Measurements from ENCODE around the gene SELPLG. TPM values are rescaled to one million over a fixed set of nuclear protein-coding genes. Genes with fewer than 3 reads are reported as not detected.
"Not testable (repeated sequence)": the region's sequence is repeated elsewhere in the genome, so short reads cannot be mapped to it uniquely, and the experiment has no call there.

The SELPLG gene
- total RNA-seq, 1 experiment from 2014 or later = not detected

- no peak for DNase-seq (ENCODE audit: low spot score)
Observed at GRCh38 chr12:108592033-108592909, 41.4 kb downstream of the SELPLG start.

DNA sequence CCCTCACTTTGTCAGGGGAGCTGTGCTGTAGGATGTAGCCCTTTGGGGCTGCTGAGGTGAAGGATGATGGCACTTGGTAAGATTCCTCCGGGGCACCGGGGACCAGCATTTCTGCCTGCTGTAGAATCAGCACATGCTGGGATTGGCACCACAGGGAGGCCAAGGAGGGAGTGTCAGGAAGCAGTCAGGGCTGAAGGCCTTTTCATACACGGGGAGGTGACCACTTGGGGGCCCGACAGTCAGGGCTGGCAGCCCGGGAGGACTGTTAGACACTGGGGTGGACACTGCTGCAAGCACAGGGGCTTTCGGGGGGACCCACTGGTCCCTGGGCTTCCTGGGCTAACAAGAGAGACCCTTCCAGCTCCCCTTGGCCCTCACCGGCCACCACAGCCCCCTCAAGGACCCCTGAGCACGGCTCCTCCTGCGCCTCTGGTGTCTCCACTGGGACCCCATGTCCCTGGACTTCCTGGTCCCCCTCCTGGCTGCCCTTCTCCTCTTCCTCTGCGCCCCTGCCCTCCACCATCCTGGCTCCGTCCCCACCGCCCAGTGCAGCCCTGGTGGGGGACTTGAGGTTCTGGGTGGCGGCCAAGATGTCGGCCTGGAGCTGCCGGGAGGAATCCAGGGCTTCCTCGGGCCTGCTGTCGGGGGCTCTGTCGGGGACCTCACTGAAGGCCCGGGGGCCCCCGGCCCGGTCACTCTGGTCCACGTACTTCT is 42.3 kb downstream of the SELPLG start:
- DNase-seq (ENCODE audit: low spot score) = no peak

- not testable (repeated sequence) for DNase-seq (ENCODE audit: low spot score)
Observed at GRCh38 chr12:108590463-108590862, 43.2 kb downstream of the SELPLG start.

DNA sequence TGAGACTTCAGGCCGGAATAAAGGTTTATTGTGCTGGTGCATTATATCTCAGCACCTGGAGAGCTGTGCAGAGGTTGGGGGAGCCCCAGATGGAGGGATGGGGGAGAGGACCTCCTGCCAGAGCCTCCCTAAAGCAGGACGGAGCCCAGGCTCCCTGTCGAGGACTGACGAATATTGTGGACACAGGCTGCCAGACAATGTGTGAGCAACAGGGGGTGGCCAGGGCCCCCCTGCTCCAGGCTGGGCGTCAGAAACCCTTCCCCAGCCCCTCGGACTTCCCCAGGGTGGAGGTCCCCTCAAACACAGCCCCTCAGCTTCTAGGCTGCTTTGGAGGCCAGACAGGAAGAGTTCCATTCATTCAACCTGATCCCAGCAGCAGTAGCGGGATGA is 43.9 kb downstream of the SELPLG start:
- DNase-seq (ENCODE audit: low spot score) = no peak

GRCh38 chr12:108589028-108589839 is 44.5 kb downstream of the SELPLG start:
- no peak for DNase-seq (ENCODE audit: low spot score)

DNA sequence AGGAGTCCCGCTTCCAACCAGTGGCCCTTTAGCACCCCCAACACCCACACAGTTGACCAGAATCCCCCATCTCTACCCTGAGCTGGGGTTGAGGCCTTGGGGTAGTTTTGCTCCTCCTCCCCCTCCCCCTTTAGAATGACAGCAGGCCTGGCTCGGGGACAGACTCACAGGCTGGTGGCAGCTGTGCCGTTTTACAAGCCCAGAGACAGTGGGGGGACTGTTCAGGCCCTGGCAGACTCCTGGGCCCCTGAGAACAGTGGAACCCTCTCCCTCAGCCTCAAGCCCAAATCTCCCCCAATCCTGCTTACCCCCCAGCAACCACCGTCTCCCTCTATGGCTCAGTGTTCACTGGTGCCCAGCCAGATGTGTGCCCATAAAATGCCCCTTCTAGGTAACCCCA is 45.9 kb downstream of the SELPLG start:
- DNase-seq (ENCODE audit: low spot score) = no peak

DNA sequence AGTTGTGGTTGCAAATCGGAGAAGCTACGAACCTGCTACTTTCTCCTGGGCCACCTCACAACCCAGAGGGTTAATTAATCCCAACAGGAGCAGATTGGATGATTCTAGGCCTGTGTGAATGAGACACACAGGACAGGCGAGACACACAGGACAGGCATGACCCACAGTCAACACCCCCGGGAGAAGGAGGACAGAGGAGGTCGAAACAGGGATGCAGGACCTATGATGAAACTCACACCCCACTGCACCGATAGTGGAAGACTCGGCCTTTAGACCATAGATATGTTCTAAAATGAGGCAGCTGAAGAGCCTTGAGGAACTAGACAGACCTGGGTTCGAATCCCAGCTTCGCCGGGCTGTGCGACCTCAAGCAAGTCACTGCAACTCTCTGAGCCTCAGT is 47.4 kb downstream of the SELPLG start:
- no peak for DNase-seq (ENCODE audit: low spot score)

DNA sequence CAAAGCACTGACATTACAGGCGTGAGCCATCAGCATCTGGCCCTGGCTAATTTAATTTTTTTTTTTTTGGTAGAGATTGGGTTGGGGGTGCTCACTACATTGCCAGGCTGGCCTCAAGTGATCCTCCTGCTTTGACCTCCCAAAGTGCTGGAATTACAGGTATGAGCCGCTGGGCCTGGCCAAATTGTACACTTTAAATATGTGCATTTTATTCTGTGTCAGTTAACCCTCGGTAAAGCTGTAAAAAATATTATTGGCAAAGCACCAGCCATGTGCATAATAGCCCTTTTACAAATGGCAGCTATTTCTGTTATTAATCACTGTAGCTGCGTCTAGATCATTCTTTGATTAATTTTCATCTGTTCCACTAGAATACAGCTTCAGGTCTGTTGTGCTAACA is 47.8 kb downstream of the SELPLG start:
- DNase-seq (ENCODE audit: low spot score) = no peak

- no peak for DNase-seq (ENCODE audit: low spot score)
Observed at GRCh38 chr12:108584456-108585065, 49.1 kb downstream of the SELPLG start.

GRCh38 chr12:108583991-108584390 is 49.7 kb downstream of the SELPLG start:
- DNase-seq (ENCODE audit: low spot score) = no peak

DNA sequence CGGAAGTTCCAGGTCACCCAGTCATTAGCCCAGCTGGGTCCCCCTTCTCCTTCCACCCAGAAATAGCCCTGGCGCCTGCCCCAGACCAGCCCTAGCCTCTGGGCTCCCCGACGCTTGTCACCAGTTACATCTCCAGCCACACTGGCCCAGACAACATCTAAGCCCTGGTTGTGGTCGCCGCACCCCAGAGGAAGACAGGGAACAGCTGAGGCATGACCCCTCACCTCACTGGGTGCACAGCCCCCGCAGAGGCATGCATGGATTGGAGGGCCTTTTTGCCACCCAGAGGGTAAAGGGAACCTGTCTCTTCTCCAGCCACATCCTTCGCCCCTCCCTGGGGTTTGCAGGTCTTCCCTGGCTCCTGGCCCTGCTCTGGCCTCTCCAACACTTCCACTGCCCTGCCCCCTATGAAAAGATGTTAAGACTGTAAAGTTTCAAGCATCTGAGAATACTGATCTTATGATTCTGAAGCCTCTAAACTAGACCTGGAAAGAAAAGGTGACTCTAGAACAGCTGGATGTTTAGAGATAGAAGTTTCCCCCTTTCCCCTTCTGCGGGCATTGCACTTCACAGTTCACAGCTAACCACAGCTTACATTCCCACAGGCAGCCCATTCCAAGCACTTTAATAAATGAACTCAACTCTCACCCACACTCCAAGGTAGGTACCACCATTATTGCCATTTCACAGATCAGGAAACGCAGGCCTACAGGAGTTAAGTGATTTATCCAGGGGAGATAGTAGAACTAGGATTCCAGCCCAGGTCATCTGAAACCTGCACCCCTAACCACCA is 50.5 kb downstream of the SELPLG start:
- DNase-seq (ENCODE audit: low spot score) = no peak

DNA sequence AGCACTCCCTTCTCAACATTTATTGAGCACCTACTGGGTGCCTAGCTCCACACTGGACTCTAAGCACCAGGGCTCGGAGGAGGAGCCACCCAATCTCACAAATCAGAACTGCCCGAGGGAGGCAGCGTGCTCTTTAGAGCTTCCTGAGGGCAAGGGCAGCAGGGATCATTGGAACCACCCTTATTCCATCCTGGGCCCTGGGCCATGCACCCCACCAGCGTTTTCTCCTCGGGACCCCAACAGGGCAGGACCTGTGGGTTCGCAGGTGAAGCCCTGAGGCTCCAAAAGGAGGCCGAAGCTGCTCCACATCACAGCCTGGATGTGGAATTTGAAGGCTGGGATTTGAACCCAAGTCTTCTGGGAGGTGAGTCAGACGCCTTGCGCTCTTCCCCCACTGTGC is 51.2 kb downstream of the SELPLG start:
- DNase-seq (ENCODE audit: low spot score) = no peak

GRCh38 chr12:108581311-108582227 is 52.1 kb downstream of the SELPLG start:
- no peak for DNase-seq (ENCODE audit: low spot score)

DNA sequence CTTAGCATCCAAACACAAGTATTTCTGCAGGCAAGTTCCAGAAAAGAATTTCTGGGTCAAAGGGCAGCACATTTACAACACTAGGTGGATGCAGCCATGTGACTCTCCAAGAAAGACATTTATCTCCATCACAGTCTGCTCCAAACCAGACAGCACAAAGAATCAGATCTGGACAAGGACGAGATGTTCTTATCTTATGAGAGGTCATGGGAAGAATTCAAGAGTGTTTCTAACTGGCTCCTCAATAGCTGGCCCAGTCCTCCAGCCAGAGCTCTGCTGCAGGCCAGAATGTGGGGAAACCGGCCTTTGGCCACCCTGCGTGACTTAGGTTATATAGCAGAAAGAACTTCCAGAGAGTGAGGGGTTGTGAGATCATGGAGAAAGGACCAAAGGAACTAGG is 53.2 kb downstream of the SELPLG start:
- no peak for DNase-seq (ENCODE audit: low spot score)

GRCh38 chr12:108578813-108579212 is 54.9 kb downstream of the SELPLG start:
- DNase-seq (ENCODE audit: low spot score) = no peak

GRCh38 chr12:108578264-108578663 is 55.4 kb downstream of the SELPLG start:
- DNase-seq (ENCODE audit: low spot score) = no peak

- no peak for DNase-seq (ENCODE audit: low spot score)
Observed at GRCh38 chr12:108577458-108577857, 56.2 kb downstream of the SELPLG start.

GRCh38 chr12:108576660-108577234 is 56.9 kb downstream of the SELPLG start:
- DNase-seq (ENCODE audit: low spot score) = no peak

DNA sequence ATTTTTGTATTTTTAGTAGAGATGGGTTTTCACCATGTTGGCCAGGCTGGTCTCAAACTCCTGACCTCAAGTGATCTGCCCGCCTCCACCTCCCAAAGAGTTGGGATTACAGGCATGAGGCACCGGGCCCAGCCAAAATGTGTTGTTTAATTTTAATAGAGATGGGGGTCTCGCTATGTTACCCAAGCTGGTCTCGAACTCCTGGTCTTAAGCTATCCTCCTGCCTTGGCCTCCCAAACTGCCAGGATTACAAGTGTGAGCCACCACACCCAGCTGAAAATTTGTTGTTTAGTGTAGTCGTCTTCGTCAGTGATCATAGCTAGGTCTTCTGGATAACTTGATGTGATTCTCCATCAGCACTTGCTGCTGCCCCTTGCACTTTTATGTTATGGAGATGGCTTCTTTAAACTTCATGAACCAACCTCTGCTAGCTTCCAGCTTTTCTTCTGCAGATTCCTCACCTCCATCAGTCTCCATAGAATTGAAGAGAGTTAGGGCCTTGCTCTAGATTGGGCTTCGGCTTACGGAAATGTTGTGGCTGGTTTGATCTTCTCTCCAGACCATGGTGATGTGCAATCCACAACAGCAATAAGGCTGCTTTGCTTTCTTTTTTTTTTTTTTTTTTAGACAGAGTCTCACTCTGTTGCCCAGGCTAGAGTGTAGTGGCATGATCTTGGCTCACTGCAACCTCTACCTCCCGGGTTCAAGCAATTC is 58.3 kb downstream of the SELPLG start:
- DNase-seq (ENCODE audit: low spot score) = no peak
